ENCODE results near the gene GDI1. TPM values are rescaled to one million over a fixed set of nuclear protein-coding genes. Genes with fewer than 3 reads are reported as not detected.

The GDI1 gene
- total and polyA plus RNA-seq, 7 experiments from 2014 or later = 18.8 to 174 (median 115) TPM

DNA sequence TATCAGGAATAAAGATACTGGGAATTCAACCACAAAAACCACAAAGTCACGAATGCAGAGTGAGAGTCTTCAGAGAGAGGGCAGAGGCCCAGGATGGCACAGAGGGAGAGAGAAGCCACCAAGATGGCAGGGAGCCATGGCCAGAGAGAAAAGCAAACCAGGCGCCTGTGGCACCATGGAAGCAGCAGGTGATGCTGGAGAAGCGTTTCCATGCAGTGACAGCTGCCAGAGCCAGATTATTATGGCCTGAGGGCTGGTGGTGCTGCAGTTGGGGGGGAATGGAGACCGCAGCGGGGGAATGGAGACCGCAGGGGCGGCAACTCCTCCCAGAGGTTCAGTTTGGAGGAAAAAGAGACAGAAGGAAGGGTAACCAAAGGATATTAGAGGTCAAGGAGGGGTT, 19.8 kb upstream of the GDI1 start:
- Mint-ChIP-seq H3K27me3 (no peaks in the 10 kb centered on the region), H3K4me3 (no peak overlapping the region), H3K27ac (peak overlapping the region in 1 of 9 donors; percentile 25), H3K4me1 (peaks cover 5 to 13% (median 6%) of the 10 kb centered on the region in 7 donors), H3K36me3 (peaks cover 0 to 12% (median 3%) of the 10 kb centered on the region in 5 donors), H3K9me3 (no peaks in the 10 kb centered on the region)
- ChIA-PET CTCF (no interaction called here), POLR2A (no interaction called here)
- Histone ChIP-seq H3K27me3 (ENCODE audit: control insufficient read depth in 2 of 2, insufficient read depth in 2 of 2, low read length in 2 of 2) (no peaks in the 10 kb centered on the region), H3K36me3 (ENCODE audit: control insufficient read depth in 2 of 3, insufficient read depth in 3 of 3, low read length in 3 of 3) (no peaks in the 10 kb centered on the region), H3K27ac (ENCODE audit: low read depth, low read length) (no peak overlapping the region), H3K9me3 (ENCODE audit: control insufficient read depth in 2 of 3, low read length in 3 of 3) (no peaks in the 10 kb centered on the region), H3K4me3 (ENCODE audit: low read length) (no peak overlapping the region), H3K4me1 (ENCODE audit: control insufficient read depth in 2 of 2, insufficient read depth in 2 of 2, low read length in 2 of 2) (peaks cover 6% of the 10 kb centered on the region in 2 donors)
- ATAC-seq (no peak), DNase-seq (no peak)
- intact Hi-C loops (cut with micrococcal nuclease) = no loop called here

DNA sequence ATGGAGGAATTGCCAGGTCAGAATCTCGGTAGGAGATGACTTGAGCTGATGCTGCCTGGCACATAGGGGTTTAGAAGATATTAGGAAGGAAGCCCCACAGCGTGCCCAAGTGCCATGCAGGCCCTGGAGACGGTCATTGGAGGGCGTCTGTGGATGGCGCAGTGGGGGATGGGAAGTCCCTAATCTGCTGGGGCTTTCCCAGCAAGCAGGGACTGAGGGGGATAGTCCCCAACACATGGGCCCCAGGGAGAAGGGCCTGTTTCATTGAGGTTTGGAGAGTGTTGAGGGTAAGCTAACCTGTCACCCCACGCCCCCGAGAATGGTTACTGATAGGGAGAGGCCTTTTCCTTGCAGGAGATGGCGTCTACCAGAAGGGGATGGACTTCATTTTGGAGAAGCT, 17.8 kb upstream of the GDI1 start:
- Histone ChIP-seq H3K27ac (ENCODE audit: low read depth, low read length) (no peak overlapping the region), H3K27me3 (ENCODE audit: control insufficient read depth in 2 of 2, insufficient read depth in 2 of 2, low read length in 2 of 2) (no peaks in the 10 kb centered on the region), H3K36me3 (ENCODE audit: control insufficient read depth in 2 of 3, insufficient read depth in 3 of 3, low read length in 3 of 3) (no peaks in the 10 kb centered on the region), H3K9me3 (ENCODE audit: control insufficient read depth in 2 of 3, low read length in 3 of 3) (no peaks in the 10 kb centered on the region), H3K4me1 (ENCODE audit: control insufficient read depth in 2 of 2, insufficient read depth in 2 of 2, low read length in 2 of 2) (no peaks in the 10 kb centered on the region), H3K4me3 (ENCODE audit: low read length) (no peak overlapping the region)
- DNase-seq (no peak), ATAC-seq (no peak)
- H3K4me3 Mint-ChIP-seq = no peak overlapping the region
- intact Hi-C loops (cut with micrococcal nuclease) = no loop called here
- H3K4me1 Mint-ChIP-seq = peaks cover 0 to 9% (median 4%) of the 10 kb centered on the region in 7 donors
- no peaks in the 10 kb centered on the region for H3K9me3 Mint-ChIP-seq
- ChIA-PET POLR2A (interaction anchor here (0.5 kb wide), 1 partner anchor 97 kb away, joined by 3 read pairs; the partner anchor contains the start of gene FAM3A), CTCF (no interaction called here)
- H3K27ac Mint-ChIP-seq = no peak overlapping the region
- peaks cover 0 to 9% (median 3%) of the 10 kb centered on the region in 5 donors for H3K36me3 Mint-ChIP-seq
- no peaks in the 10 kb centered on the region for H3K27me3 Mint-ChIP-seq

DNA sequence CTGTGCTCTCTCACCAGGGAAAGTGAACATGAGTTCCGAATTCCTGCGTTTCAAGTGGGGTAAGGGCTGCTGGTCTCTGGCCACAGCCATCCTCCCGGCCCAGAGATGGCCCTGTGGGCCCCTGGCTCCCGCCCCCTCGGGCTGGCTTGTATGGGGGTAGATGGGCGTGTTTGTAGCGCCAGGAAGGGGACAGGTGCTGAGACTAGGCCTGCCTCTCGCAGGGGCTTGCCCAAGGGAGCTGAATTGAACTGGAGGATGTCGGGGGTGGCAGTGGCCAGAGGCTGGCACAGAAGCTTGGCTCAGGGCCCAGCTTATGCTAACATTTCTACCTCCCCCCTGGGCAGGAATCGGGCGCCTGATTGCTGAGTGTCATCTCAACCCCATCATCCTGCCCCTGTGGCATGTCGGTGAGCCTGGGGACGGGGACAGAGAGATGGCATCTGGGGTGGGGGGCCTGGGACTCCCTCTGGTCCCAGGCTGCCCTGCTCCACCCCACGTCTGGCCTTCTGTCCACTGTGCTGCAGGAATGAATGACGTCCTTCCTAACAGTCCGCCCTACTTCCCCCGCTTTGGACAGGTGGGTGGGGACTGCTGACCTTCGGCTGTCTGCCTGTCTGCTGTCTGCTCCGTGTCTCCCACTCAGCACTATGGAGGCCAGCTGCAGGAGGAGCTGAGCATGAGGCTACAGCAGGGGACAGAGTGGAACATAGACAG, 17.1 kb upstream of the GDI1 start:
- no peak overlapping the region for H3K4me3 ChIP-seq (ENCODE audit: low read length)
- H3K4me3 Mint-ChIP-seq = no peak overlapping the region
- H3K27ac Mint-ChIP-seq = no peak overlapping the region
- H3K27me3 Mint-ChIP-seq = no peaks in the 10 kb centered on the region
- ATAC-seq (no peak), DNase-seq (no peak)
- intact Hi-C loops (cut with micrococcal nuclease) = no loop called here
- no peaks in the 10 kb centered on the region for H3K9me3 ChIP-seq (ENCODE audit: control insufficient read depth in 2 of 3, low read length in 3 of 3)
- no peaks in the 10 kb centered on the region for H3K27me3 ChIP-seq (ENCODE audit: control insufficient read depth in 2 of 2, insufficient read depth in 2 of 2, low read length in 2 of 2)
- H3K36me3 ChIP-seq (ENCODE audit: control insufficient read depth in 2 of 3, insufficient read depth in 3 of 3, low read length in 3 of 3) = no peaks in the 10 kb centered on the region
- POLR2A ChIA-PET = interaction anchor here (2.1 kb wide), 1 partner anchor 21 kb away, joined by 7 read pairs; no protein-coding TSS in a partner anchor
- CTCF ChIA-PET = no interaction called here
- no peak overlapping the region for H3K27ac ChIP-seq (ENCODE audit: low read depth, low read length)
- H3K4me1 Mint-ChIP-seq = peaks cover 0 to 12% (median 4%) of the 10 kb centered on the region in 7 donors
- no peaks in the 10 kb centered on the region for H3K4me1 ChIP-seq (ENCODE audit: control insufficient read depth in 2 of 2, insufficient read depth in 2 of 2, low read length in 2 of 2)
- H3K9me3 Mint-ChIP-seq = no peaks in the 10 kb centered on the region
- peaks cover 0 to 9% (median 3%) of the 10 kb centered on the region in 5 donors for H3K36me3 Mint-ChIP-seq

DNA sequence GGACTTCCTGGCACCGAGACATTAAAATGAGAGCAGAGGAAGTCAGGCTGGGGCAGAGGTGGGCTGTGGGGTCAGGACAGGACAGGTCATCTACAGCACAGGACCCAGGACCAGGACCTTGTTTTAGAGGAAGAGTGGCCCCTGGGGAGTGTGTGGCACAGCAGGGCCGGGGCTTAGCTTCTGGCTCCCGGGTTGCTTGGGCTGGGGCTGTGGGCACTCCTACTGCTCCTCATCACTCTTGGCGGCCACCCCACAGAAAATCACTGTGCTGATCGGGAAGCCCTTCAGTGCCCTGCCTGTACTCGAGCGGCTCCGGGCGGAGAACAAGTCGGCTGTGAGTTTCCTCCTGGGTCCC, 16.6 kb upstream of the GDI1 start:
- no peaks in the 10 kb centered on the region for H3K27me3 Mint-ChIP-seq
- Histone ChIP-seq H3K4me3 (ENCODE audit: low read length) (no peak overlapping the region), H3K9me3 (ENCODE audit: control insufficient read depth in 2 of 3, low read length in 3 of 3) (no peaks in the 10 kb centered on the region), H3K36me3 (ENCODE audit: control insufficient read depth in 2 of 3, insufficient read depth in 3 of 3, low read length in 3 of 3) (no peaks in the 10 kb centered on the region), H3K27ac (ENCODE audit: low read depth, low read length) (no peak overlapping the region), H3K27me3 (ENCODE audit: control insufficient read depth in 2 of 2, insufficient read depth in 2 of 2, low read length in 2 of 2) (no peaks in the 10 kb centered on the region), H3K4me1 (ENCODE audit: control insufficient read depth in 2 of 2, insufficient read depth in 2 of 2, low read length in 2 of 2) (no peaks in the 10 kb centered on the region)
- H3K4me1 Mint-ChIP-seq = peaks cover 0 to 12% (median 4%) of the 10 kb centered on the region in 7 donors
- peaks cover 0 to 7% (median 1%) of the 10 kb centered on the region in 5 donors for H3K36me3 Mint-ChIP-seq
- ATAC-seq (no peak), DNase-seq (no peak)
- ChIA-PET POLR2A (interaction anchor here (0.5 to 2.1 kb wide), 3 partner anchors 9 to 45 kb away, joined by 3 to 7 read pairs (median 5); no protein-coding TSS in a partner anchor), CTCF (no interaction called here)
- H3K9me3 Mint-ChIP-seq = no peaks in the 10 kb centered on the region
- no peak overlapping the region for H3K4me3 Mint-ChIP-seq
- intact Hi-C loops (cut with micrococcal nuclease) = no loop called here
- no peak overlapping the region for H3K27ac Mint-ChIP-seq

DNA sequence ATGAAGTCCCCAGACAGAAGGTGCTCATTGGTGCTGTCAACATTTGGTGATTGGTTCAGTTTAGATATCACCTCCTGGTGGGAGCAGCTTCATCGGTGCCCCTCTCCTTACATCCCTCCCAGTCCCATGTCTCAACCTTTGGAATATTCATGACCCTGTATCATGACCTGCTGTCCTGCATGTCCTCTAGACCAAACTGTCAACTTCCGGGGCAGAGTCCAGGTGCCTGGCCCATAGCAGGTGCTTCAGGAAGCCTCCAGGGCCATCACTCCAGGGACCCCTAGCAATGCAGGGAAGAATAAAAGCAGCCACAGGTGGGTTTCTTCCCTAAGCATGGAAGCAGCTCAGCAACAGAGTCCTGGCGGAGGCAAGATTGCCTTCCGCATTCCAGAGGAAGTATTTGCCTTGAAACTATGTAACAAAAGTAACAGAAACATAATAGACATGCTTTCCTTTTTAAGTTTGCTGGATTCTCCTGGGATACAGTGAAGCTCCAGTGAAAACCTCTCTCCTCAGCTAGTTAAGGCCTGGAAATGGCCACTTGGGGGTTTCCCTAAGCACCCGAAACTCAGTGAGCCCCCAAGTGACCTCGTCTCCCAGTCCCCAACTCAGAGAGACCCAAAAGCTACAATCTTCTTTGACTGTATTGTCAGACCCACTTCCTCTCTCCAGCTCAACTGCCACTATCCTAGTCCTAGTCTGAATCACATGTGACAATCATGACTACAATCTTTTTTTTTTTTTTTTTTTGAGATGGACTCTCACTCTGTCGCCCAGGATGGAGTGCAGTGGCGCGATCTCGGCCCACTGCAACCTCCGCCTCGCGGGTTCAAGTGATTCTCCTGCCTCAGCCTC, 9.8 kb upstream of the GDI1 start:
- no peaks in the 10 kb centered on the region for H3K27me3 Mint-ChIP-seq
- CTCF ChIA-PET = interaction anchor here (0.6 to 0.7 kb wide), 2 partner anchors 54 to 57 kb away, joined by 3 read pairs; no protein-coding TSS in a partner anchor
- POLR2A ChIA-PET = interaction anchor here (0.6 to 2.2 kb wide), 7 partner anchors 27 to 115 kb away, joined by 3 to 13 read pairs (median 6); partner anchors contain the start of genes RPL10 and SLC10A3

More for the DNA sequence above, 9.8 kb upstream of the GDI1 start:
- intact Hi-C loops (cut with micrococcal nuclease) = no loop called here
- peak overlapping the region in 4 of 10 donors; percentile 34 to 84 (median 80) for H3K4me3 Mint-ChIP-seq
- H3K4me3 ChIP-seq (ENCODE audit: low read length) = no peak overlapping the region
- peaks cover 0 to under 1% (median 0%) of the 10 kb centered on the region in 3 experiments for H3K36me3 ChIP-seq (ENCODE audit: control insufficient read depth in 2 of 3, insufficient read depth in 3 of 3, low read length in 3 of 3)
- no peaks in the 10 kb centered on the region for H3K27me3 ChIP-seq (ENCODE audit: control insufficient read depth in 2 of 2, insufficient read depth in 2 of 2, low read length in 2 of 2)
- peak overlapping the region in 2 of 9 donors; percentile 72 to 80 for H3K27ac Mint-ChIP-seq
- no peaks in the 10 kb centered on the region for H3K9me3 ChIP-seq (ENCODE audit: control insufficient read depth in 2 of 3, low read length in 3 of 3)
- H3K36me3 Mint-ChIP-seq = peaks cover 0 to 8% (median 0%) of the 10 kb centered on the region in 5 donors
- H3K4me1 ChIP-seq (ENCODE audit: control insufficient read depth in 2 of 2, insufficient read depth in 2 of 2, low read length in 2 of 2) = peaks cover 0 to 4% of the 10 kb centered on the region in 2 donors
- no peaks in the 10 kb centered on the region for H3K9me3 Mint-ChIP-seq
- H3K4me1 Mint-ChIP-seq = peaks cover 7 to 40% (median 25%) of the 10 kb centered on the region in 7 donors
- ATAC-seq = no peak
- no peak for DNase-seq
- peak overlapping the region; percentile 81 for H3K27ac ChIP-seq (ENCODE audit: low read depth, low read length)
